Neural cell (in vitro differentiated cells): ENCODE results near the gene NLRC5. TPM values are rescaled to one million over a fixed set of nuclear protein-coding genes. Genes with fewer than 3 reads are reported as not detected.

ENCODE experiments used
- H2AFZ ChIP-seq: fragments of 200-600, 300-800 bp; sonication (generic), shearing (Covaris generic); 2 replicates; pipeline ENCODE4 v1.6.0; 2014; ENCODE audit warnings: low read depth, mild to moderate bottlenecking, antibody characterized with exemption, low read length, moderate library complexity
- H3F3A ChIP-seq: fragments of 200-600 bp; shearing (Covaris generic); 2 replicates; pipeline ENCODE4 v1.6.1; 2016; ENCODE audit warnings: mild to moderate bottlenecking, moderate library complexity, mixed read lengths, antibody characterized with exemption, low read length; ENCODE audit not compliant: insufficient read depth, poor library complexity, severe bottlenecking
- H3K27ac ChIP-seq: fragments of 200-600, 300-800 bp; sonication (generic), shearing (Covaris generic); 2 replicates; pipeline ENCODE4 v1.5.1; 2014; ENCODE audit warnings: mild to moderate bottlenecking, low read length, moderate library complexity
- H3K27me3 ChIP-seq: fragments of 300-800, 200-600 bp; sonication (generic), shearing (Covaris generic); 2 replicates; pipeline ENCODE4 v1.6.0; 2014; ENCODE audit warnings: mild to moderate bottlenecking, low read depth, low read length, moderate library complexity; ENCODE audit not compliant: insufficient read depth
- H3K36me3 ChIP-seq: fragments of 300-800, 200-600 bp; sonication (generic), shearing (Covaris generic); 2 replicates; pipeline ENCODE4 v1.5.1; 2014; ENCODE audit warnings: mild to moderate bottlenecking, antibody characterized with exemption, low read length, moderate library complexity; ENCODE audit not compliant: insufficient read depth
- H3K4me2 ChIP-seq: fragments of 300-800, 200-600 bp; sonication (generic), shearing (Covaris generic); 2 replicates; pipeline ENCODE4 v1.6.0; 2014; ENCODE audit warnings: mild to moderate bottlenecking, low read length
- H3K4me3 ChIP-seq: fragments of 300-800, 200-600 bp; sonication (generic), shearing (Covaris generic); 2 replicates; pipeline ENCODE4 v1.5.1; 2014; ENCODE audit warnings: mild to moderate bottlenecking, low read length, moderate library complexity
- H3K79me2 ChIP-seq: fragments of 200-600 bp; shearing (Covaris generic); replicated peaks from 2 replicates; pipeline ENCODE4 v1.6.0; 2014; ENCODE audit warnings: mild to moderate bottlenecking, low read length, moderate library complexity; ENCODE audit not compliant: insufficient read depth
- H3K9ac ChIP-seq: fragments of 300-800, 200-600 bp; sonication (generic), shearing (Covaris generic); 2 replicates; pipeline ENCODE4 v1.6.1; 2016; ENCODE audit warnings: mild to moderate bottlenecking, low read length, mixed read lengths
- H3K9me2 ChIP-seq: fragments of 200-600 bp; shearing (Covaris generic); 2 replicates; pipeline ENCODE4 v1.6.1; 2016; ENCODE audit warnings: mild to moderate bottlenecking, low read length, mixed read lengths; ENCODE audit not compliant: insufficient read depth
- H3K9me3 ChIP-seq: fragments of 200-600, 300-800 bp; sonication (generic), shearing (Covaris generic); 2 replicates; pipeline ENCODE4 v1.6.1; 2016; ENCODE audit warnings: mild to moderate bottlenecking, mixed run types, low read length, moderate library complexity, mixed read lengths
- H4K20me1 ChIP-seq: fragments of 200-600 bp; shearing (Covaris generic); 2 replicates; pipeline ENCODE4 v1.6.1; 2016; ENCODE audit warnings: mild to moderate bottlenecking, mixed run types; ENCODE audit not compliant: insufficient read depth
- EP300 ChIP-seq: fragments of 450-650 bp; conservative IDR thresholded peaks from 2 replicates; pipeline ENCODE4 v1.6.1; 2014; ENCODE audit warnings: antibody characterized with exemption, mild to moderate bottlenecking, moderate library complexity; ENCODE audit not compliant: poor library complexity, severe bottlenecking
- EZH2 ChIP-seq: fragments of 200-600, 300-800 bp; shearing (Covaris generic), sonication (generic); IDR thresholded peaks from 2 replicates; pipeline ENCODE4 v1.6.1; 2014; ENCODE audit warnings: antibody characterized with exemption, low read length, borderline replicate concordance, mild to moderate bottlenecking; ENCODE audit not compliant: insufficient read depth, poor library complexity, severe bottlenecking
- MXI1 ChIP-seq: fragments of 450-650 bp; conservative IDR thresholded peaks from 2 replicates; pipeline ENCODE4 v1.6.1; 2014; ENCODE audit warnings: antibody characterized with exemption, mild to moderate bottlenecking; ENCODE audit not compliant: poor library complexity, severe bottlenecking
- POLR2AphosphoS5 ChIP-seq: IDR thresholded peaks from 2 replicates; pipeline ENCODE4 v1.6.1; 2012
- RAD21 ChIP-seq: fragments of 450-650 bp; conservative IDR thresholded peaks from 2 replicates; pipeline ENCODE4 v1.6.1; 2014; ENCODE audit warnings: antibody characterized with exemption, mild to moderate bottlenecking, moderate library complexity
- SMC3 ChIP-seq: fragments of 450-650 bp; conservative IDR thresholded peaks from 2 replicates; pipeline ENCODE4 v1.6.1; 2014; ENCODE audit warnings: antibody characterized with exemption, mild to moderate bottlenecking, moderate library complexity; ENCODE audit not compliant: poor library complexity
- TAF1 ChIP-seq: IDR thresholded peaks from 2 replicates; pipeline ENCODE4 v1.6.1; 2012; ENCODE audit warnings: low read depth
- polyA plus RNA-seq: library from polyadenylated mRNA; depleted of rRNA; stranded (reverse); fragments of >200 nt; gene quantifications from 2 replicates; pipeline ENCODE4 v1.2.3, GENCODE V29; 2014
- TF ChIP-seq, protein P1 (sequence below): fragments of 450-650 bp; IDR thresholded peaks from 2 replicates; pipeline ENCODE4 v1.5.1; 2014; ENCODE audit warnings: antibody characterized with exemption, mild to moderate bottlenecking, moderate library complexity; ENCODE audit not compliant: poor library complexity, severe bottlenecking
- TF ChIP-seq, protein P2 (sequence below): IDR thresholded peaks from 2 replicates; pipeline ENCODE4 v1.6.1; 2012; ENCODE audit warnings: borderline replicate concordance

The NLRC5 gene
- polyA plus RNA-seq, 1 donor from 2014 or later: not detected

- Histone ChIP-seq H3K9ac (no peak overlapping the region), H2AFZ (no peak overlapping the region), H3K27ac (no peak overlapping the region), H3K9me3 (no peaks in the 10 kb centered on the region), H3K79me2 (no peaks in the 10 kb centered on the region), H3K4me3 (no peak overlapping the region), H3K27me3 (no peaks in the 10 kb centered on the region), H4K20me1 (no peaks in the 10 kb centered on the region), H3K4me2 (no peak overlapping the region), H3K36me3 (no peaks in the 10 kb centered on the region), H3F3A (no peaks in the 10 kb centered on the region), H3K9me2 (no peaks in the 10 kb centered on the region)
- TF ChIP-seq EP300: no peak
- TF ChIP-seq, protein P1, sequence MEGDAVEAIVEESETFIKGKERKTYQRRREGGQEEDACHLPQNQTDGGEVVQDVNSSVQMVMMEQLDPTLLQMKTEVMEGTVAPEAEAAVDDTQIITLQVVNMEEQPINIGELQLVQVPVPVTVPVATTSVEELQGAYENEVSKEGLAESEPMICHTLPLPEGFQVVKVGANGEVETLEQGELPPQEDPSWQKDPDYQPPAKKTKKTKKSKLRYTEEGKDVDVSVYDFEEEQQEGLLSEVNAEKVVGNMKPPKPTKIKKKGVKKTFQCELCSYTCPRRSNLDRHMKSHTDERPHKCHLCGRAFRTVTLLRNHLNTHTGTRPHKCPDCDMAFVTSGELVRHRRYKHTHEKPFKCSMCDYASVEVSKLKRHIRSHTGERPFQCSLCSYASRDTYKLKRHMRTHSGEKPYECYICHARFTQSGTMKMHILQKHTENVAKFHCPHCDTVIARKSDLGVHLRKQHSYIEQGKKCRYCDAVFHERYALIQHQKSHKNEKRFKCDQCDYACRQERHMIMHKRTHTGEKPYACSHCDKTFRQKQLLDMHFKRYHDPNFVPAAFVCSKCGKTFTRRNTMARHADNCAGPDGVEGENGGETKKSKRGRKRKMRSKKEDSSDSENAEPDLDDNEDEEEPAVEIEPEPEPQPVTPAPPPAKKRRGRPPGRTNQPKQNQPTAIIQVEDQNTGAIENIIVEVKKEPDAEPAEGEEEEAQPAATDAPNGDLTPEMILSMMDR: no peak
These were observed 18.2 kb upstream of the NLRC5 start for GRCh38 chr16:56970934-56971767.

DNA sequence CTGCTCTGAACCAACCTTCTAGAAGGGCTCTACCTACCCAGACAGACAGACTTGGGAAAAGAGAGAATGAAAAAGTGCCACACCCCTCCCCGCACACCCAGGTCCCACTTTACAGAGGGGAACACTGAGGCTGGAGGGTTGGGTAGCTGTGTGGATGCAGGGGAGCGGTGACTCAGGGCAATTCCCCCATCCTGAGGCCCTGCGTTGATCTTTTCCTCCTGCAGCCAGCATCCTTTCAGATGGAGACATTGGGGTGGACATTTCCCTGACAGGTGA, 17.7 kb upstream of the NLRC5 start:
- Histone ChIP-seq H2AFZ (no peak overlapping the region), H3K27ac (no peak overlapping the region), H3K36me3 (no peaks in the 10 kb centered on the region), H3K27me3 (no peaks in the 10 kb centered on the region), H3K9me2 (no peaks in the 10 kb centered on the region), H3K79me2 (no peaks in the 10 kb centered on the region), H4K20me1 (no peaks in the 10 kb centered on the region), H3K4me3 (no peak overlapping the region), H3F3A (no peaks in the 10 kb centered on the region), H3K9me3 (no peaks in the 10 kb centered on the region), H3K4me2 (no peak overlapping the region), H3K9ac (no peak overlapping the region)
- TF ChIP-seq RAD21 (no peak), EP300 (no peak), SMC3 (no peak), POLR2AphosphoS5 (no peak), TAF1 (no peak), MXI1 (no peak), EZH2 (no peak)
- TF ChIP-seq, protein P1: no peak
- TF ChIP-seq, protein P2, sequence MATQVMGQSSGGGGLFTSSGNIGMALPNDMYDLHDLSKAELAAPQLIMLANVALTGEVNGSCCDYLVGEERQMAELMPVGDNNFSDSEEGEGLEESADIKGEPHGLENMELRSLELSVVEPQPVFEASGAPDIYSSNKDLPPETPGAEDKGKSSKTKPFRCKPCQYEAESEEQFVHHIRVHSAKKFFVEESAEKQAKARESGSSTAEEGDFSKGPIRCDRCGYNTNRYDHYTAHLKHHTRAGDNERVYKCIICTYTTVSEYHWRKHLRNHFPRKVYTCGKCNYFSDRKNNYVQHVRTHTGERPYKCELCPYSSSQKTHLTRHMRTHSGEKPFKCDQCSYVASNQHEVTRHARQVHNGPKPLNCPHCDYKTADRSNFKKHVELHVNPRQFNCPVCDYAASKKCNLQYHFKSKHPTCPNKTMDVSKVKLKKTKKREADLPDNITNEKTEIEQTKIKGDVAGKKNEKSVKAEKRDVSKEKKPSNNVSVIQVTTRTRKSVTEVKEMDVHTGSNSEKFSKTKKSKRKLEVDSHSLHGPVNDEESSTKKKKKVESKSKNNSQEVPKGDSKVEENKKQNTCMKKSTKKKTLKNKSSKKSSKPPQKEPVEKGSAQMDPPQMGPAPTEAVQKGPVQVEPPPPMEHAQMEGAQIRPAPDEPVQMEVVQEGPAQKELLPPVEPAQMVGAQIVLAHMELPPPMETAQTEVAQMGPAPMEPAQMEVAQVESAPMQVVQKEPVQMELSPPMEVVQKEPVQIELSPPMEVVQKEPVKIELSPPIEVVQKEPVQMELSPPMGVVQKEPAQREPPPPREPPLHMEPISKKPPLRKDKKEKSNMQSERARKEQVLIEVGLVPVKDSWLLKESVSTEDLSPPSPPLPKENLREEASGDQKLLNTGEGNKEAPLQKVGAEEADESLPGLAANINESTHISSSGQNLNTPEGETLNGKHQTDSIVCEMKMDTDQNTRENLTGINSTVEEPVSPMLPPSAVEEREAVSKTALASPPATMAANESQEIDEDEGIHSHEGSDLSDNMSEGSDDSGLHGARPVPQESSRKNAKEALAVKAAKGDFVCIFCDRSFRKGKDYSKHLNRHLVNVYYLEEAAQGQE: no peak
